K562 (cell line): Measurements from ENCODE around the gene PRDM12. TPM values are rescaled to one million over a fixed set of nuclear protein-coding genes. Genes with fewer than 3 reads are reported as not detected.

Experiments used
- ATAC-seq: fragments of 200-7000 bp; cut with Tn5 transposase; 3 replicates; pipeline ENCODE4 v1.9.1; 2020; ENCODE audit warnings: moderate library complexity
- BruUV-seq: library from RNA; stranded (reverse); fragments of 400-500 nt; replicated peaks from 2 replicates; lab custom pipeline; 2021; lab: Mats Ljungman, UMichigan
- CTCF ChIA-PET: fragments of 300-600 bp; formaldehyde crosslinking; extraction: SDS; loops from one replicate; lab custom pipeline; 2021; ENCODE audit warnings: low intra/inter-chr PET ratio; lab: Yijun Ruan, JAX
- POLR2A ChIA-PET: fragments of 300-600, 350-650 bp; sonication (Branson Sonifier 250); formaldehyde crosslinking; extraction: SDS; loops from one replicate; lab custom pipeline; 2021; ENCODE audit warnings: antibody characterized with exemption, inconsistent platforms; lab: Yijun Ruan, JAX
- DNase-seq, 4 experiments: peaks; one replicate each; pipeline versions ENCODE4 v3.0.0 to v3.0.0-alpha.2; 2011 to 2018; ENCODE audit warnings: low spot score in 3 of 4, mixed read lengths in 3 of 4; ENCODE audit errors: extremely low read depth in 1 of 4
- FAIRE-seq: peaks from 2 replicates; lab custom pipeline; 2011; peaks lifted over from hg19 to GRCh38; lab: Jason Lieb, UNC
- H2AFZ ChIP-seq: 2 replicates; pipeline ENCODE4 v1.6.0; 2011; ENCODE audit warnings: low read depth, low read length, control low read depth, inconsistent platforms
- H3K27ac ChIP-seq: fragments of 200-600 bp; 3 replicates; pipeline ENCODE4 v1.8.0; 2011; ENCODE audit warnings: low read depth, mild to moderate bottlenecking, control low read depth, inconsistent platforms, low read length, moderate library complexity, mixed read lengths; ENCODE audit errors: extremely low read depth
- H3K27me3 ChIP-seq, 2 experiments: fragments of 300-600 bp in 1 of 2; 2 replicates in 1 of 2; 3 replicates in 1 of 2; pipeline versions ENCODE4 v1.6.0 to v1.8.0; 2011; ENCODE audit warnings: inconsistent platforms in 2 of 2, low read length in 2 of 2, mild to moderate bottlenecking in 1 of 2, mixed read lengths in 1 of 2, moderate library complexity in 1 of 2; ENCODE audit not compliant: control insufficient read depth in 2 of 2, insufficient read depth in 2 of 2
- H3K36me3 ChIP-seq: fragments of 300-600 bp; 3 replicates; pipeline ENCODE4 v1.8.0; 2011; ENCODE audit warnings: mild to moderate bottlenecking, low read length, inconsistent platforms; ENCODE audit not compliant: control insufficient read depth, insufficient read depth
- H3K4me1 ChIP-seq, 2 experiments: fragments of 200-600 bp in 1 of 2; replicated peaks in 1 of 2; 2 replicates in 1 of 2; 3 replicates in 1 of 2; pipeline versions ENCODE4 v1.5.1 to v1.8.0; 2011; ENCODE audit warnings: inconsistent platforms in 2 of 2, low read length in 2 of 2, mild to moderate bottlenecking in 1 of 2, mixed read lengths in 1 of 2, moderate library complexity in 1 of 2; ENCODE audit not compliant: control insufficient read depth in 2 of 2, insufficient read depth in 2 of 2
- H3K4me2 ChIP-seq: 2 replicates; pipeline ENCODE4 v1.6.1; 2011; ENCODE audit warnings: low read length, control low read depth, inconsistent platforms, mixed read lengths; ENCODE audit not compliant: insufficient read depth
- H3K4me3 ChIP-seq: fragments of 200-600 bp; sonication (generic), shearing (Covaris generic); 2 replicates; pipeline ENCODE4 v1.5.1; 2016; ENCODE audit warnings: control low read depth, inconsistent platforms
- H3K79me2 ChIP-seq: fragments of 200-600 bp; 3 replicates; pipeline ENCODE4 v1.8.0; 2011; ENCODE audit warnings: low read length, inconsistent platforms; ENCODE audit not compliant: control insufficient read depth, insufficient read depth
- H3K9ac ChIP-seq, 2 experiments: 2 replicates each; pipeline versions ENCODE4 v1.6.0 to v1.6.1; 2011; ENCODE audit warnings: low read depth in 2 of 2, low read length in 2 of 2, control low read depth in 1 of 2, inconsistent platforms in 1 of 2, mild to moderate bottlenecking in 1 of 2, mixed read lengths in 1 of 2; ENCODE audit not compliant: insufficient read depth in 1 of 2
- H3K9me1 ChIP-seq: one replicate; pipeline ENCODE4 v1.6.0; 2011; ENCODE audit warnings: inconsistent platforms, mild to moderate bottlenecking, low read length, moderate library complexity; ENCODE audit not compliant: control insufficient read depth, insufficient read depth
- H3K9me3 ChIP-seq: replicated peaks from 2 replicates; pipeline ENCODE4 v1.5.1; 2011; ENCODE audit warnings: low read depth, low read length, inconsistent platforms; ENCODE audit not compliant: control insufficient read depth, insufficient read depth
- H4K20me1 ChIP-seq: replicated peaks from 2 replicates; pipeline ENCODE4 v1.6.1; 2011; ENCODE audit warnings: low read length, inconsistent platforms, mixed read lengths; ENCODE audit not compliant: control insufficient read depth, insufficient read depth
- ARID4B ChIP-seq: sonication (generic); formaldehyde crosslinking; IDR thresholded peaks from 2 replicates; pipeline ENCODE4 v1.8.0; 2022; ENCODE audit warnings: mild to moderate bottlenecking, missing genetic modification reagents
- ELF2 ChIP-seq: fragments of 250-450 bp; sonication (Bioruptor Pico); IDR thresholded peaks from 2 replicates; pipeline ENCODE4 v1.5.0; 2021; ENCODE audit warnings: mild to moderate bottlenecking
- FIP1L1 ChIP-seq: fragments of 200-400 bp; formaldehyde crosslinking; IDR thresholded peaks from 2 replicates; pipeline ENCODE4 v1.6.1; 2018; ENCODE audit warnings: mild to moderate bottlenecking, low read depth, low read length; ENCODE audit not compliant: poor library complexity, severe bottlenecking
- GABPA ChIP-seq: fragments of 200-800 bp; sonication (Bioruptor generic); conservative IDR thresholded peaks from 2 replicates; pipeline ENCODE4 v1.6.1; 2016; ENCODE audit warnings: low read depth, missing genetic modification characterization, missing compliant biosample characterization
- GABPB2 ChIP-seq: fragments of 250-450 bp; sonication (Bioruptor Pico); conservative IDR thresholded peaks from 2 replicates; pipeline ENCODE4 v1.5.1; 2021; ENCODE audit warnings: mild to moderate bottlenecking
- ILF3 ChIP-seq: fragments of 450-650 bp; IDR thresholded peaks from 2 replicates; pipeline ENCODE4 v1.6.1; 2018; ENCODE audit warnings: antibody characterized with exemption, mild to moderate bottlenecking, moderate library complexity, borderline replicate concordance
- POLR2H ChIP-seq: IDR thresholded peaks from 2 replicates; pipeline ENCODE4 v1.6.1; 2016; ENCODE audit warnings: missing genetic modification characterization, low read depth, mild to moderate bottlenecking, control low read depth, missing compliant biosample characterization, moderate library complexity
- TARDBP ChIP-seq: fragments of 450-650 bp; IDR thresholded peaks from 2 replicates; pipeline ENCODE4 v1.6.1; 2016
- TRIM28 ChIP-seq: fragments of 450-650 bp; IDR thresholded peaks from 2 replicates; pipeline ENCODE4 v1.6.1; 2017
- ZC3H8 ChIP-seq: fragments of 450-650 bp; IDR thresholded peaks from 2 replicates; pipeline ENCODE4 v1.6.1; 2017
- ZFP1 ChIP-seq: fragments of 450-650 bp; formaldehyde crosslinking; IDR thresholded peaks from 2 replicates; pipeline ENCODE4 v1.4.0; 2020; ENCODE audit warnings: mild to moderate bottlenecking, mixed read lengths
- ZNF696 ChIP-seq: fragments of 250-450 bp; sonication (Bioruptor Pico); conservative IDR thresholded peaks from 2 replicates; pipeline ENCODE4 v1.4.0; 2020; ENCODE audit warnings: mild to moderate bottlenecking, moderate library complexity
- ZNF76 ChIP-seq: fragments of 250-450 bp; sonication (Bioruptor Pico); IDR thresholded peaks from 2 replicates; pipeline ENCODE4 v1.4.0; 2020; ENCODE audit warnings: mild to moderate bottlenecking, moderate library complexity, borderline replicate concordance
- ZSCAN29 ChIP-seq: fragments of 450-650 bp; IDR thresholded peaks from 2 replicates; pipeline ENCODE4 v1.6.1; 2017
- WGBS: fragments of 100-300 bp; shearing (Covaris generic); methylation state at CpG from one replicate; pipeline ENCODE4 v1.1.6; 2016; ENCODE audit warnings: low coverage, mixed read lengths; ENCODE audit not compliant: insufficient coverage; ENCODE audit errors: missing lambda C conversion rate; 5-methylcytosine and 5-hydroxymethylcytosine counted together
- in situ Hi-C: fragments of 300-500 bp; cut with MboI; formaldehyde crosslinking; loops from 4 replicates; pipeline ENCODE4 v1.15.0; 2018; ENCODE audit warnings: inconsistent platforms, mixed read lengths
- intact Hi-C: fragments of 100-400 bp; cut with micrococcal nuclease; formaldehyde crosslinking; loops from 2 replicates; pipeline ENCODE4 v1.14.2; 2022
- polyA plus RNA-seq, 8 experiments: library from polyadenylated mRNA; depleted of rRNA in 4 of 8; stranded (reverse) in 5 of 8; unstranded in 3 of 8; fragments of >200 nt; fragmentation: Nextera tagmentation in 2 of 8; fragmentation: Illumina TruSeq in 1 of 8; extraction: Ambion mirVana in 2 of 8; extraction: Trizol in 1 of 8; gene quantifications; 2 replicates each; pipeline versions ENCODE4 v1.2.1 to v1.2.3, GENCODE V29; 2011 to 2014; ENCODE audit warnings: inconsistent platforms in 1 of 8, missing spikeins in 1 of 8
- total RNA-seq, 7 experiments: library from RNA; depleted of rRNA in 6 of 7; stranded (reverse); fragments of >200 nt in 6 of 7; fragmentation: Illumina TruSeq in 2 of 7; extraction: Trizol in 2 of 7; gene quantifications; 2 replicates each; pipeline versions ENCODE4 v1.2.1 to v1.2.3, GENCODE V29; 2011 to 2021; ENCODE audit warnings: low replicate concordance in 1 of 7
- TF ChIP-seq, protein P1 (sequence below): fragments of 450-650 bp; IDR thresholded peaks from 2 replicates; pipeline ENCODE4 v1.6.1; 2018; ENCODE audit not compliant: partially characterized antibody

PRDM12 gene
- total and polyA plus RNA-seq, 9 of the 15 experiments (the other 6 are each of a cell fraction or from before 2014, with no cell fraction given) = 0.04 to 0.22 (median 0.07) TPM; not detected in 3

GRCh38 chr9:130675396-130675795 lies 11.0 kb downstream of the PRDM12 start:
- FAIRE-seq (no peak), DNase-seq (no peak), ATAC-seq (no peak)
- H3K4me2 ChIP-seq = no peak overlapping the region
- no peak overlapping the region for H3K4me3 ChIP-seq
- intact Hi-C loops (no loop called here), in situ Hi-C loops (loop anchor here (25.0 kb wide), 1 partner anchor 538 kb away; no protein-coding TSS in a partner anchor)
- H3K79me2 ChIP-seq = no peaks in the 10 kb centered on the region
- H3K4me1 ChIP-seq = peaks cover 3 to 6% of the 10 kb centered on the region in 2 experiments; a peak in 3 of 5 replicates
- H3K36me3 ChIP-seq = no peaks in the 10 kb centered on the region
- H3K9me1 ChIP-seq = no peaks in the 10 kb centered on the region
- peak overlapping the region in 1 of 2 experiments; percentile 74; a peak in 2 of 4 replicates for H3K9ac ChIP-seq
- 55% methylated on average over 13 of the region's 13 CpGs for WGBS
- TF ChIP-seq FIP1L1 = no peak
- TF ChIP-seq ZC3H8 = no peak
- TF ChIP-seq, protein P1, sequence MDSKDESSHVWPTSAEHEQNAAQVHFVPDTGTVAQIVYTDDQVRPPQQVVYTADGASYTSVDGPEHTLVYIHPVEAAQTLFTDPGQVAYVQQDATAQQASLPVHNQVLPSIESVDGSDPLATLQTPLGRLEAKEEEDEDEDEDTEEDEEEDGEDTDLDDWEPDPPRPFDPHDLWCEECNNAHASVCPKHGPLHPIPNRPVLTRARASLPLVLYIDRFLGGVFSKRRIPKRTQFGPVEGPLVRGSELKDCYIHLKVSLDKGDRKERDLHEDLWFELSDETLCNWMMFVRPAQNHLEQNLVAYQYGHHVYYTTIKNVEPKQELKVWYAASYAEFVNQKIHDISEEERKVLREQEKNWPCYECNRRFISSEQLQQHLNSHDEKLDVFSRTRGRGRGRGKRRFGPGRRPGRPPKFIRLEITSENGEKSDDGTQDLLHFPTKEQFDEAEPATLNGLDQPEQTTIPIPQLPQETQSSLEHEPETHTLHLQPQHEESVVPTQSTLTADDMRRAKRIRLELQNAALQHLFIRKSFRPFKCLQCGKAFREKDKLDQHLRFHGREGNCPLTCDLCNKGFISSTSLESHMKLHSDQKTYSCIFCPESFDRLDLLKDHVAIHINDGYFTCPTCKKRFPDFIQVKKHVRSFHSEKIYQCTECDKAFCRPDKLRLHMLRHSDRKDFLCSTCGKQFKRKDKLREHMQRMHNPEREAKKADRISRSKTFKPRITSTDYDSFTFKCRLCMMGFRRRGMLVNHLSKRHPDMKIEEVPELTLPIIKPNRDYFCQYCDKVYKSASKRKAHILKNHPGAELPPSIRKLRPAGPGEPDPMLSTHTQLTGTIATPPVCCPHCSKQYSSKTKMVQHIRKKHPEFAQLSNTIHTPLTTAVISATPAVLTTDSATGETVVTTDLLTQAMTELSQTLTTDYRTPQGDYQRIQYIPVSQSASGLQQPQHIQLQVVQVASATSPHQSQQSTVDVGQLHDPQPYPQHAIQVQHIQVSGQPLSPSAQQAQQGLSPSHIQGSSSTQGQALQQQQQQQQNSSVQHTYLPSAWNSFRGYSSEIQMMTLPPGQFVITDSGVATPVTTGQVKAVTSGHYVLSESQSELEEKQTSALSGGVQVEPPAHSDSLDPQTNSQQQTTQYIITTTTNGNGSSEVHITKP = no peak
- no peak for TF ChIP-seq POLR2H
- no peak for TF ChIP-seq ARID4B (CRISPR knock-in tag)
- TF ChIP-seq TARDBP = no peak
- TF ChIP-seq ZNF76 = no peak
- TF ChIP-seq ZFP1 (CRISPR knock-in tag) = no peak
- TF ChIP-seq ZNF696 = no peak
- no peak for TF ChIP-seq GABPA (tag)
- no peak for TF ChIP-seq TRIM28
- TF ChIP-seq GABPB2 = no peak
- no peak for TF ChIP-seq ELF2
- TF ChIP-seq ILF3 = no peak
- no peak for TF ChIP-seq ZSCAN29
- no peaks in the 10 kb centered on the region for H4K20me1 ChIP-seq
- POLR2A ChIA-PET = interaction anchor here (0.5 to 0.6 kb wide), 2 partner anchors 14 to 270 kb away, joined by 3 read pairs; no protein-coding TSS in a partner anchor
- no peak overlapping the region for H3K27ac ChIP-seq
- CTCF ChIA-PET = no interaction called here
- no TSS peak for BruUV-seq
- H3K27me3 ChIP-seq = peaks cover 0 to 10% of the 10 kb centered on the region in 2 experiments; a peak in 2 of 5 replicates
- no peaks in the 10 kb centered on the region for H3K9me3 ChIP-seq
- no peak overlapping the region for H2AFZ ChIP-seq
